Mucosa of stomach (tissue), 1 donor: ENCODE measurements around the gene P2RY13.
A peak's percentile ranks its signal among the peaks of the same experiment; 100 is the strongest.

Source experiments
- H3K27me3 ChIP-seq: one replicate; pipeline ENCODE4 v1.7.0; 2013; ENCODE audit warnings: mild to moderate bottlenecking, low read length; ENCODE audit not compliant: control insufficient read depth, insufficient read depth
- H3K36me3 ChIP-seq: one replicate; pipeline ENCODE4 v1.7.0; 2013; ENCODE audit warnings: low read length; ENCODE audit not compliant: control insufficient read depth, insufficient read depth
- H3K4me1 ChIP-seq: one replicate; pipeline ENCODE4 v1.7.0; 2013; ENCODE audit warnings: mild to moderate bottlenecking, low read length; ENCODE audit not compliant: control insufficient read depth, insufficient read depth
- H3K4me3 ChIP-seq: one replicate; pipeline ENCODE4 v1.7.0; 2013; ENCODE audit warnings: low read length
- H3K9ac ChIP-seq: one replicate; pipeline ENCODE4 v1.7.0; 2013; ENCODE audit warnings: mild to moderate bottlenecking, low read length, moderate library complexity
- H3K9me3 ChIP-seq: one replicate; pipeline ENCODE4 v1.7.0; 2013; ENCODE audit warnings: mild to moderate bottlenecking, low read length, moderate library complexity; ENCODE audit not compliant: control insufficient read depth
- donor health status: Pancreatic carcinoma.

The P2RY13 gene

GRCh38 chr3:151347432-151347831 is 18.1 kb upstream of the P2RY13 start:
- H3K9ac ChIP-seq: no peak overlapping the region
- no peak overlapping the region for H3K4me3 ChIP-seq
- H3K27me3 ChIP-seq: no peaks in the 10 kb centered on the region
- H3K9me3 ChIP-seq: no peaks in the 10 kb centered on the region
- H3K4me1 ChIP-seq: no peaks in the 10 kb centered on the region
- no peaks in the 10 kb centered on the region for H3K36me3 ChIP-seq

GRCh38 chr3:151346292-151346691 is 16.9 kb upstream of the P2RY13 start:
- H3K4me3 ChIP-seq: no peak overlapping the region
- no peaks in the 10 kb centered on the region for H3K36me3 ChIP-seq
- no peaks in the 10 kb centered on the region for H3K4me1 ChIP-seq
- H3K9ac ChIP-seq: no peak overlapping the region
- H3K9me3 ChIP-seq: no peaks in the 10 kb centered on the region
- no peaks in the 10 kb centered on the region for H3K27me3 ChIP-seq

- no peaks in the 10 kb centered on the region for H3K36me3 ChIP-seq
- H3K9me3 ChIP-seq: no peaks in the 10 kb centered on the region
- no peaks in the 10 kb centered on the region for H3K4me1 ChIP-seq
- no peaks in the 10 kb centered on the region for H3K27me3 ChIP-seq
- H3K9ac ChIP-seq: no peak overlapping the region
- H3K4me3 ChIP-seq: no peak overlapping the region
Observed at GRCh38 chr3:151345859-151346258, 16.5 kb upstream of the P2RY13 start.

GRCh38 chr3:151331696-151332095 is 2.3 kb upstream of the P2RY13 start:
- Histone ChIP-seq H3K4me3 (no peak overlapping the region), H3K9me3 (no peaks in the 10 kb centered on the region), H3K36me3 (no peaks in the 10 kb centered on the region), H3K4me1 (no peaks in the 10 kb centered on the region), H3K9ac (no peak overlapping the region), H3K27me3 (no peaks in the 10 kb centered on the region)

- Histone ChIP-seq H3K9ac (no peak overlapping the region), H3K9me3 (no peaks in the 10 kb centered on the region), H3K27me3 (no peaks in the 10 kb centered on the region), H3K36me3 (no peaks in the 10 kb centered on the region), H3K4me1 (no peaks in the 10 kb centered on the region), H3K4me3 (no peak overlapping the region)
Observed at GRCh38 chr3:151330899-151331298, 1.6 kb upstream of the P2RY13 start.

- H3K27me3 ChIP-seq: no peaks in the 10 kb centered on the region
- H3K4me1 ChIP-seq: no peaks in the 10 kb centered on the region
- H3K9ac ChIP-seq: no peak overlapping the region
- no peak overlapping the region for H3K4me3 ChIP-seq
- no peaks in the 10 kb centered on the region for H3K36me3 ChIP-seq
- no peaks in the 10 kb centered on the region for H3K9me3 ChIP-seq
Observed at GRCh38 chr3:151330379-151330778, 1.0 kb upstream of the P2RY13 start.

GRCh38 chr3:151328298-151328995 is 902 bp downstream of the P2RY13 start:
- no peaks in the 10 kb centered on the region for H3K36me3 ChIP-seq
- H3K4me1 ChIP-seq: no peaks in the 10 kb centered on the region
- no peaks in the 10 kb centered on the region for H3K9me3 ChIP-seq
- H3K9ac ChIP-seq: peak overlapping the region; percentile 2
- H3K27me3 ChIP-seq: no peaks in the 10 kb centered on the region
- H3K4me3 ChIP-seq: no peak overlapping the region

- H3K4me1 ChIP-seq: no peaks in the 10 kb centered on the region
- H3K27me3 ChIP-seq: no peaks in the 10 kb centered on the region
- H3K9ac ChIP-seq: no peak overlapping the region
- no peaks in the 10 kb centered on the region for H3K36me3 ChIP-seq
- no peaks in the 10 kb centered on the region for H3K9me3 ChIP-seq
- H3K4me3 ChIP-seq: no peak overlapping the region
Observed at GRCh38 chr3:151327571-151328198, 1.7 kb downstream of the P2RY13 start.

- H3K27me3 ChIP-seq: no peaks in the 10 kb centered on the region
- no peaks in the 10 kb centered on the region for H3K9me3 ChIP-seq
Observed at GRCh38 chr3:151322511-151322910, 6.8 kb downstream of the P2RY13 start.

GRCh38 chr3:151321526-151321925 is 7.8 kb downstream of the P2RY13 start:
- H3K9ac ChIP-seq: no peak overlapping the region
- no peaks in the 10 kb centered on the region for H3K9me3 ChIP-seq
- H3K27me3 ChIP-seq: no peaks in the 10 kb centered on the region
- H3K4me3 ChIP-seq: no peak overlapping the region
- no peaks in the 10 kb centered on the region for H3K4me1 ChIP-seq
- H3K36me3 ChIP-seq: no peaks in the 10 kb centered on the region

More at GRCh38 chr3:151322511-151322910, 6.8 kb downstream of the P2RY13 start:
- no peak overlapping the region for H3K9ac ChIP-seq
- H3K4me3 ChIP-seq: no peak overlapping the region
- H3K36me3 ChIP-seq: no peaks in the 10 kb centered on the region
- no peaks in the 10 kb centered on the region for H3K4me1 ChIP-seq

- no peaks in the 10 kb centered on the region for H3K27me3 ChIP-seq
- H3K9ac ChIP-seq: no peak overlapping the region
- no peaks in the 10 kb centered on the region for H3K9me3 ChIP-seq
- H3K4me1 ChIP-seq: no peaks in the 10 kb centered on the region
- no peak overlapping the region for H3K4me3 ChIP-seq
- no peaks in the 10 kb centered on the region for H3K36me3 ChIP-seq
Observed at GRCh38 chr3:151320131-151320530, 9.2 kb downstream of the P2RY13 start.

- H3K9ac ChIP-seq: no peak overlapping the region
- no peak overlapping the region for H3K4me3 ChIP-seq
- H3K4me1 ChIP-seq: no peaks in the 10 kb centered on the region
- H3K27me3 ChIP-seq: no peaks in the 10 kb centered on the region
- H3K9me3 ChIP-seq: no peaks in the 10 kb centered on the region
- H3K36me3 ChIP-seq: no peaks in the 10 kb centered on the region
Observed at GRCh38 chr3:151319628-151320027, 9.7 kb downstream of the P2RY13 start.
